Activated CD8-positive, alpha-beta T cell treated with anti-CD3 and anti-CD28 coated beads for 36 hours (primary cell): Measurements from ENCODE around the gene TBC1D23. TPM values are rescaled to one million over a fixed set of nuclear protein-coding genes. Genes with fewer than 3 reads are reported as not detected.
"Not testable (repeated sequence)": the region's sequence is repeated elsewhere in the genome, so short reads cannot be mapped to it uniquely, and the experiment has no call there.

Source experiments
- ATAC-seq: fragments of 200-7000 bp; cut with Tn5 transposase; one replicate; pipeline ENCODE4 v1.10.0; 2021; ENCODE audit warnings: mild to moderate bottlenecking, moderate library complexity
- CTCF ChIA-PET: fragments of 350-600 bp; sonication (Branson Sonifier 250); formaldehyde crosslinking; loops from one replicate; lab custom pipeline; 2021; ENCODE audit warnings: antibody characterized with exemption; lab: Charles Lee
- POLR2A ChIA-PET: fragments of 350-600 bp; sonication (Branson Sonifier 250); formaldehyde crosslinking; loops from one replicate; lab custom pipeline; 2021; ENCODE audit warnings: antibody characterized with exemption; lab: Charles Lee
- DNase-seq: peaks from one replicate; pipeline ENCODE4 v3.0.0-alpha.2; 2020
- H3K27ac Mint-ChIP-seq: one replicate; pipeline ENCODE4 v1.8.0; 2021; ENCODE audit warnings: mild to moderate bottlenecking, mixed read lengths
- H3K27me3 Mint-ChIP-seq: one replicate; pipeline ENCODE4 v1.8.0; 2021; ENCODE audit warnings: mixed read lengths
- H3K36me3 Mint-ChIP-seq: one replicate; pipeline ENCODE4 v1.8.0; 2021; ENCODE audit warnings: low read depth, mixed read lengths
- H3K4me1 Mint-ChIP-seq: one replicate; pipeline ENCODE4 v1.8.0; 2021; ENCODE audit warnings: low read depth, mixed read lengths
- H3K4me3 Mint-ChIP-seq: one replicate; pipeline ENCODE4 v1.8.0; 2021; ENCODE audit warnings: mild to moderate bottlenecking, moderate library complexity, mixed read lengths
- H3K9me3 Mint-ChIP-seq: one replicate; pipeline ENCODE4 v1.8.0; 2021; ENCODE audit warnings: mixed read lengths
- CTCF ChIP-seq: fragments of 200-600 bp; IDR thresholded peaks from one replicate; pipeline ENCODE4 v1.8.0; 2022; ENCODE audit warnings: antibody characterized with exemption, mild to moderate bottlenecking
- intact Hi-C: fragments of 100-400 bp; cut with micrococcal nuclease; formaldehyde crosslinking; loops from one replicate; pipeline ENCODE4 v1.10.0; 2022
- total RNA-seq, 2 experiments: library from RNA; stranded (reverse); gene quantifications; one replicate each; pipeline ENCODE4 v1.2.3, GENCODE V29; 2021

TBC1D23 gene
- total RNA-seq, 2 experiments from 2014 or later: 14.4 to 20.5 TPM

- ChIA-PET CTCF (interaction anchor here (1.4 to 2.0 kb wide), 2 partner anchors 9 to 203 kb away, joined by 3 to 10 read pairs; no protein-coding TSS in a partner anchor), POLR2A (no interaction called here)
- Mint-ChIP-seq H3K36me3 (no peaks in the 10 kb centered on the region), H3K9me3 (no peaks in the 10 kb centered on the region), H3K27ac (no peak overlapping the region), H3K27me3 (no peaks in the 10 kb centered on the region), H3K4me3 (no peak overlapping the region), H3K4me1 (peaks cover 48% of the 10 kb centered on the region)
- no peak for TF ChIP-seq CTCF
- intact Hi-C loops: no loop called here
- ATAC-seq (no peak), DNase-seq (no peak)
Measured at GRCh38 chr3:100271522-100271921, 10.7 kb downstream of the TBC1D23 start.

- H3K4me3 Mint-ChIP-seq, DNase-seq, H3K36me3 Mint-ChIP-seq, H3K27me3 Mint-ChIP-seq, POLR2A ChIA-PET, intact Hi-C loops, H3K9me3 Mint-ChIP-seq, ATAC-seq, CTCF ChIA-PET, H3K27ac Mint-ChIP-seq: not testable (repeated sequence)
- peaks cover 50% of the 10 kb centered on the region for H3K4me1 Mint-ChIP-seq
Measured at GRCh38 chr3:100272797-100273611, 12.2 kb downstream of the TBC1D23 start.

- intact Hi-C loops: no loop called here
- Mint-ChIP-seq H3K27me3 (no peaks in the 10 kb centered on the region), H3K9me3 (no peaks in the 10 kb centered on the region), H3K36me3 (no peaks in the 10 kb centered on the region), H3K27ac (no peak overlapping the region), H3K4me3 (no peak overlapping the region), H3K4me1 (peaks cover 44% of the 10 kb centered on the region)
- CTCF ChIA-PET: interaction anchor here (0.7 kb wide), 1 partner anchor 414 kb away, joined by 3 read pairs; no protein-coding TSS in a partner anchor
- DNase-seq (no peak), ATAC-seq (no peak)
- POLR2A ChIA-PET: no interaction called here
- no peak for TF ChIP-seq CTCF
Measured at GRCh38 chr3:100274361-100274760, 13.6 kb downstream of the TBC1D23 start.

GRCh38 chr3:100277255-100277800, 16.5 kb downstream of the TBC1D23 start:
- no peak for TF ChIP-seq CTCF
- peaks cover 22% of the 10 kb centered on the region for H3K4me1 Mint-ChIP-seq
- no peak overlapping the region for H3K4me3 Mint-ChIP-seq
- no peaks in the 10 kb centered on the region for H3K27me3 Mint-ChIP-seq
- CTCF ChIA-PET: interaction anchor here (1.4 to 1.5 kb wide), 2 partner anchors 8 to 23 kb away, joined by 4 to 5 read pairs; no protein-coding TSS in a partner anchor
- no peak for DNase-seq
- POLR2A ChIA-PET: interaction anchor here (0.6 to 1.1 kb wide), 2 partner anchors 12 to 236 kb away, joined by 3 to 4 read pairs; no protein-coding TSS in a partner anchor
- H3K36me3 Mint-ChIP-seq: no peaks in the 10 kb centered on the region
- H3K9me3 Mint-ChIP-seq: no peaks in the 10 kb centered on the region
- no peak for ATAC-seq
- no peak overlapping the region for H3K27ac Mint-ChIP-seq
- intact Hi-C loops: no loop called here

GRCh38 chr3:100278910-100279309, 18.1 kb downstream of the TBC1D23 start:
- DNase-seq (no peak), ATAC-seq (no peak)
- POLR2A ChIA-PET: no interaction called here
- Mint-ChIP-seq H3K9me3 (no peaks in the 10 kb centered on the region), H3K4me3 (no peak overlapping the region), H3K27ac (no peak overlapping the region), H3K27me3 (no peaks in the 10 kb centered on the region), H3K4me1 (peaks cover 15% of the 10 kb centered on the region), H3K36me3 (no peaks in the 10 kb centered on the region)
- CTCF ChIA-PET: interaction anchor here (0.6 to 1.5 kb wide), 2 partner anchors 10 to 60 kb away, joined by 3 to 5 read pairs; no protein-coding TSS in a partner anchor
- no peak for TF ChIP-seq CTCF
- intact Hi-C loops: no loop called here
